NCI-H1694 (cell line): ENCODE data around the gene RNF212B.
A peak's percentile ranks its signal among the peaks of the same experiment; 100 is the strongest.

Source experiments
- DNase-seq: peaks from one replicate; lab custom pipeline; 2025; lab: John Stamatoyannopoulos, UW

RNF212B gene

DNA sequence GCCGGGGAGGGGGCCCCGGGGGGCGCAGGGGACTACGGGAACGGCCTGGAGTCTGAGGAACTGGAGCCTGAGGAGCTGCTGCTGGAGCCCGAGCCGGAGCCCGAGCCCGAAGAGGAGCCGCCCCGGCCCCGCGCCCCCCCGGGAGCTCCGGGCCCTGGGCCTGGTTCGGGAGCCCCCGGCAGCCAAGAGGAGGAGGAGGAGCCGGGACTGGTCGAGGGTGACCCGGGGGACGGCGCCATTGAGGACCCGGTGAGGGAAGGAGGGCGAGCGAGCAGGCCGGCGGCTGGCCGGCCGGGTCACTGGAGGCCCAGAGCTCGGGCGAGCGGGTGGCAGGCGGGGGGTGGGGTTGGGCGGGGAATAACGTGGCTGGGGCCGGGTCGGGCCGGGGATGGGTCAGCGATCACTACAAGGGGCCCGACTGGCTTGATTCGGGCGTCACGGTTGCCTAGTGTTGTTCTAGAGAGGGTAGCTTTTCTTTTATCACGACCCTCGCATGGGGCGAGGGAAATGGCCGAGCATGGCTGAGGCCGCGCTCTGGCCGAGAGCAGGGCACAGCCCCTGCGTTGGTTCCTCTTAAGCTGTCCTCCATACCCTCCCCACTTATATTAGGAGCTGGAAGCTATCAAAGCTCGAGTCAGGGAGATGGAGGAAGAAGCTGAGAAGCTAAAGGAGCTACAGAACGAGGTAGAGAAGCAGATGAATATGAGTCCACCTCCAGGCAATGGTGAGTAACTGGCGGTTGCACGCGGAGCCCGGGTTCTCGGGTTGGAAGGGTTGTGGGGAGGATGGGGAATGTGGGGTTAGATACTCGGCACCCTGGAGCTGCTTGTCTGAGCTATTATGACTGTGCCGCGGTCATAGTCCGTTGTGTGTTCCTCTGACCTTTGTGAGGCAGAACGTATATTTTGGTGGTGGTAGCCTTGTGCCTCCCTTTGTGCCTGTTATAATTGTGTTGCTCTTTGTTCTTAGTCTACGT, 84.1 kb downstream of the RNF212B start:
- DNase-seq = peak; percentile 21
